Esophagus muscularis mucosa (tissue), 4 donors: ENCODE data around the gene OTOG. TPM values are rescaled to one million over a fixed set of nuclear protein-coding genes. Genes with fewer than 3 reads are reported as not detected.

Experiments used
- DNase-seq: peaks from one replicate; pipeline ENCODE4 v3.0.0-alpha.2; 2017; ENCODE audit errors: extremely low spot score
- H3K27ac ChIP-seq, 4 donors: fragments of 200-600 bp; sonication (generic); replicated peaks in 1 of 4; 1 replicate in 3 of 4; 2 replicates in 1 of 4; pipeline ENCODE4 v1.5.1; 2016 to 2019; ENCODE audit warnings: mild to moderate bottlenecking in 1 of 4
- H3K27me3 ChIP-seq, 4 donors: fragments of 200-600 bp; sonication (generic); one replicate each; pipeline versions ENCODE4 v1.5.1 to v1.6.0; 2016 to 2019
- H3K36me3 ChIP-seq, 4 donors: fragments of 200-600 bp; sonication (generic); one replicate each; pipeline ENCODE4 v1.5.1; 2016 to 2019
- H3K4me1 ChIP-seq, 4 donors: fragments of 200-600 bp; sonication (generic); one replicate each; pipeline ENCODE4 v1.5.1; 2016 to 2019
- H3K4me3 ChIP-seq, 4 donors: fragments of 200-600 bp; sonication (generic); 1 replicate in 2 of 4; 2 replicates in 2 of 4; pipeline ENCODE4 v1.5.1; 2016 to 2019; ENCODE audit warnings: mild to moderate bottlenecking in 4 of 4, moderate library complexity in 1 of 4
- H3K9me3 ChIP-seq, 4 donors: fragments of 200-600 bp; sonication (generic); 1 replicate in 3 of 4; 2 replicates in 1 of 4; pipeline ENCODE4 v1.5.1; 2016 to 2019
- EP300 ChIP-seq: sonication (generic); formaldehyde crosslinking; IDR thresholded peaks from one replicate; pipeline ENCODE4 v1.6.1; 2017; ENCODE audit warnings: antibody characterized with exemption
- POLR2A ChIP-seq: fragments of 450-650 bp; IDR thresholded peaks from one replicate; pipeline ENCODE4 v1.6.1; 2017; ENCODE audit warnings: antibody characterized with exemption, moderate library complexity, mild to moderate bottlenecking, low read depth
- POLR2AphosphoS5 ChIP-seq, 2 donors: sonication (generic); formaldehyde crosslinking; IDR thresholded peaks; one replicate each; pipeline ENCODE4 v1.6.1; 2017; ENCODE audit warnings: antibody characterized with exemption in 2 of 2
- WGBS: methylation state at CpG from one replicate; pipeline ENCODE4 v1.1.5; 2018; 5-methylcytosine and 5-hydroxymethylcytosine counted together
- intact Hi-C: fragments of 100-400 bp; cut with DNase I; formaldehyde crosslinking; loops from one replicate; pipeline ENCODE4 v1.15.1; 2023
- total RNA-seq, 4 donors: library from RNA; depleted of rRNA; stranded (reverse); fragments of >200 nt; gene quantifications; one replicate each; pipeline versions ENCODE4 v1.1.0 to v1.2.1, GENCODE V29; 2016
- TF ChIP-seq, protein P1 (sequence below), 3 experiments: fragments of 200-600 bp in 2 of 3; fragments of 450-650 bp in 1 of 3; sonication (generic) in 2 of 3; IDR thresholded peaks; one replicate each; pipeline ENCODE4 v1.5.1; 2017 to 2019; ENCODE audit warnings: antibody characterized with exemption in 3 of 3, mild to moderate bottlenecking in 2 of 3, moderate library complexity in 1 of 3

OTOG gene, protein sequence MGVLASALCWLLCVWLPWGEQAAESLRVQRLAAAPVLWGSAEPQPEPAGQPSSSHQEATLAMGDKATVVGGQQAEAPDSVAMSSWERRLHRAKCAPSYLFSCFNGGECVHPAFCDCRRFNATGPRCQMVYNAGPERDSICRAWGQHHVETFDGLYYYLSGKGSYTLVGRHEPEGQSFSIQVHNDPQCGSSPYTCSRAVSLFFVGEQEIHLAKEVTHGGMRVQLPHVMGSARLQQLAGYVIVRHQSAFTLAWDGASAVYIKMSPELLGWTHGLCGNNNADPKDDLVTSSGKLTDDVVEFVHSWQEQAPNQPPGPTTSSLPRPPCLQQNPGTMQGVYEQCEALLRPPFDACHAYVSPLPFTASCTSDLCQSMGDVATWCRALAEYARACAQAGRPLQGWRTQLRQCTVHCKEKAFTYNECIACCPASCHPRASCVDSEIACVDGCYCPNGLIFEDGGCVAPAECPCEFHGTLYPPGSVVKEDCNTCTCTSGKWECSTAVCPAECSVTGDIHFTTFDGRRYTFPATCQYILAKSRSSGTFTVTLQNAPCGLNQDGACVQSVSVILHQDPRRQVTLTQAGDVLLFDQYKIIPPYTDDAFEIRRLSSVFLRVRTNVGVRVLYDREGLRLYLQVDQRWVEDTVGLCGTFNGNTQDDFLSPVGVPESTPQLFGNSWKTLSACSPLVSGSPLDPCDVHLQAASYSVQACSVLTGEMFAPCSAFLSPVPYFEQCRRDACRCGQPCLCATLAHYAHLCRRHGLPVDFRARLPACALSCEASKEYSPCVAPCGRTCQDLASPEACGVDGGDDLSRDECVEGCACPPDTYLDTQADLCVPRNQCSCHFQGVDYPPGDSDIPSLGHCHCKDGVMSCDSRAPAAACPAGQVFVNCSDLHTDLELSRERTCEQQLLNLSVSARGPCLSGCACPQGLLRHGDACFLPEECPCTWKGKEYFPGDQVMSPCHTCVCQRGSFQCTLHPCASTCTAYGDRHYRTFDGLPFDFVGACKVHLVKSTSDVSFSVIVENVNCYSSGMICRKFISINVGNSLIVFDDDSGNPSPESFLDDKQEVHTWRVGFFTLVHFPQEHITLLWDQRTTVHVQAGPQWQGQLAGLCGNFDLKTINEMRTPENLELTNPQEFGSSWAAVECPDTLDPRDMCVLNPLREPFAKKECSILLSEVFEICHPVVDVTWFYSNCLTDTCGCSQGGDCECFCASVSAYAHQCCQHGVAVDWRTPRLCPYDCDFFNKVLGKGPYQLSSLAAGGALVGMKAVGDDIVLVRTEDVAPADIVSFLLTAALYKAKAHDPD (N-terminal part only)
- total RNA-seq, result not detected

DNA sequence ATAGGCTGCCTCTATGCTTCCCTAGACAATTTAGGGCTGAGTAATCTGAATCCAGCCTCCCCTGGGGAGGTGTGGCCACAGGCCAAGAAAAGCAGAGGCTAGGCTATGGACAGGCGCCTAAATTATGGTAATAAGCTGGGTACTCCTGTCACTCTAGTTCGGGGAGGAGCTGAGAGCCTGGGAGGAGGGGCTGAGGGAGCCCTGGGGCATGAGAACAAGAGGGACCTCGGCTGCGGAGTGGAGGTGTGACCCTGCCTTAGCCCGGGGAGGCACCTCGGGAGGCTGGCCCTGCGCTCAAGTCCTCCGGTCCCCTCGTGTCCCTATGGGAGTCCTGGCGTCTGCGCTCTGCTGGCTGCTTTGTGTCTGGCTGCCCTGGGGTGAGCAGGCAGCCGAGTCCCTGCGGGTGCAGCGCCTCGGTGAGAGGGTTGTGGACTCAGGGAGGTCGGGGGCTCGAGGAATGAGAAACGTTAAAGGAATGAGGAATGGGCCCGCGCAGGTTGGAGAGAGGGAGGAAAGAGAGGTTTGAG lies at the start of gene OTOG:
TSS of gene OTOG (plus strand) at position 209 of the 527 bp plus-strand sequence. CDS start at position 323, 114 bp downstream.
- H3K27me3 ChIP-seq, result peaks cover 0 to 72% (median 8%) of the 10 kb centered on the region in 4 donors
- H3K9me3 ChIP-seq, result no peaks in the 10 kb centered on the region
- TF ChIP-seq POLR2A (no peak), POLR2AphosphoS5 (IDR thresholded peaks at IDR 0.05) (no peak), EP300 (no peak)
- TF ChIP-seq, protein P1, sequence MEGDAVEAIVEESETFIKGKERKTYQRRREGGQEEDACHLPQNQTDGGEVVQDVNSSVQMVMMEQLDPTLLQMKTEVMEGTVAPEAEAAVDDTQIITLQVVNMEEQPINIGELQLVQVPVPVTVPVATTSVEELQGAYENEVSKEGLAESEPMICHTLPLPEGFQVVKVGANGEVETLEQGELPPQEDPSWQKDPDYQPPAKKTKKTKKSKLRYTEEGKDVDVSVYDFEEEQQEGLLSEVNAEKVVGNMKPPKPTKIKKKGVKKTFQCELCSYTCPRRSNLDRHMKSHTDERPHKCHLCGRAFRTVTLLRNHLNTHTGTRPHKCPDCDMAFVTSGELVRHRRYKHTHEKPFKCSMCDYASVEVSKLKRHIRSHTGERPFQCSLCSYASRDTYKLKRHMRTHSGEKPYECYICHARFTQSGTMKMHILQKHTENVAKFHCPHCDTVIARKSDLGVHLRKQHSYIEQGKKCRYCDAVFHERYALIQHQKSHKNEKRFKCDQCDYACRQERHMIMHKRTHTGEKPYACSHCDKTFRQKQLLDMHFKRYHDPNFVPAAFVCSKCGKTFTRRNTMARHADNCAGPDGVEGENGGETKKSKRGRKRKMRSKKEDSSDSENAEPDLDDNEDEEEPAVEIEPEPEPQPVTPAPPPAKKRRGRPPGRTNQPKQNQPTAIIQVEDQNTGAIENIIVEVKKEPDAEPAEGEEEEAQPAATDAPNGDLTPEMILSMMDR (IDR thresholded peaks at IDR 0.05), result no peak
- no peaks in the 10 kb centered on the region for H3K36me3 ChIP-seq
- no peak for DNase-seq
- WGBS, result 16% methylated on average over 20 of the region's 20 CpGs
- intact Hi-C loops, result no loop called here
- no peak within 1 kb of the TSS for H3K27ac ChIP-seq
- H3K4me1 ChIP-seq, result peaks cover 3 to 9% (median 8%) of the 10 kb centered on the region in 4 donors
- H3K4me3 ChIP-seq, result no peak within 1 kb of the TSS

DNA sequence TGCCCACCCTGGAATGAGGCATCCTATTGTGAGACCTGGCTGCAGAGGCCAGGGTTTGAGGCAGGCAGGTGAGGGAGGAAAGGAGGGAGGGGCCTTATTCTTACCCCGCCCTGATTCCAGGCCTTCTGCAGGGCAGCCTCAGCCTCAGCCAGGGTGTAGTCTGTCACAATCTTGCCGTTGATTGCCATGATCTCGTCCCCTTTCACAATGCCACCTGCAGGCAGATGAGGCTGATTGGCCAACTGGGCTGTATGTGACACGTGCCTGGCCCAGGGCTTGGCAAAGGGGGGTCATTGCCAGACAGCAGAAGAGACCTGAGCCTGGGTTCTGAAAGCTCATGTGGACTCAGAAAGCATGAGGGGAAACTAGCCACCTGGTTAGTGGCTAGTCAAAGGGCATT lies 49.0 kb upstream of the OTOG start:
- intact Hi-C loops, result no loop called here
- H3K4me3 ChIP-seq, result no peak overlapping the region
- H3K9me3 ChIP-seq, result no peaks in the 10 kb centered on the region
- WGBS, result 63% methylated on average over 3 of the region's 4 CpGs
- H3K4me1 ChIP-seq, result no peaks in the 10 kb centered on the region
- no peak for TF ChIP-seq POLR2A
- TF ChIP-seq EP300, result no peak
- no peaks in the 10 kb centered on the region for H3K36me3 ChIP-seq
- H3K27ac ChIP-seq, result no peak overlapping the region
- no peak for DNase-seq
- H3K27me3 ChIP-seq, result peaks cover 0 to 11% (median 0%) of the 10 kb centered on the region in 4 donors

DNA sequence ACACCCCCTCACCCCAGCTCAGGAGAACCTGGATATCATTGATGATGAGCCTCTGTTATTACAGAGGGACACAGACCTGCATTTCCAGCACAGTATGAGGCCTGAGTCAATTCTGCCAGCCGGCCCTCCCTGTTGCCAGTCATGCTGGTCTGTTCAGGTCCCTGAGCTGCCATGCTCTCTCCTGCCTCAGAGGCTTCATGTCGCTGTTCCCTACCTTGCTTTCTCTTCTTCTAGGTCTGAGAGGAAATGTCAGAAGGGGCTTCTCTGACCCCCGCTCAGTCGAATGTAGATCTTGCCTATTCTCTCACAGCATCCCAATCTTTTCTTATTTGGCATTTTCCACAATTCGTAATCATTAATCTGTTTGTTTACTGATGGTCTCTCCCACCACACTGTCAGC lies 48.6 kb upstream of the OTOG start:
- Histone ChIP-seq H3K27ac (no peak overlapping the region), H3K27me3 (peaks cover 0 to 9% (median 0%) of the 10 kb centered on the region in 4 donors), H3K9me3 (no peaks in the 10 kb centered on the region), H3K4me3 (no peak overlapping the region), H3K4me1 (no peaks in the 10 kb centered on the region), H3K36me3 (no peaks in the 10 kb centered on the region)
- intact Hi-C loops, result no loop called here
- DNase-seq, result no peak
- WGBS, result 80% methylated on average over 5 of the region's 5 CpGs
- TF ChIP-seq, protein P1 (IDR thresholded peaks at IDR 0.05), result no peak
- no peak for TF ChIP-seq POLR2A
- no peak for TF ChIP-seq POLR2AphosphoS5 (IDR thresholded peaks at IDR 0.05)
- no peak for TF ChIP-seq EP300

DNA sequence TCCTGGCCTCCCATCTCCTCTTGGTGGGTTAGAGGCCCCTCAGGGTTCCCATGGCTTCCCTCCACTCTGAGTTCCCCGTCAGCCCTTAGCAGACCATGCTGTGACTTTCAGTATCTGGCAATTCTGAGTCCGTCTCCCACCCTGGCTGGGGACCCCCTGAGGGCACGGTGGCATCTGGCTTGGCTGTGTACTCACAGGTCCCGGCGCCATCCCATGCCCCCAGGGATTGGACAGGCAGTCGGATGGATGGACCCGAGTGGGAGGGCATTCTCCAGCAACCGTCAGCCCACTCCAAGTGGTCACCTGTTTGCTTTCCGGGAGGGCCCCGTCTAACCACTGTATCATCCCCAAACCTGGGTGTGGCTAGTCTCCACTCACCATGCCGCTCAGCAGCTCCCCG lies 46.4 kb upstream of the OTOG start:
- Histone ChIP-seq H3K4me1 (peaks cover 0 to 4% (median 0%) of the 10 kb centered on the region in 4 donors), H3K9me3 (no peaks in the 10 kb centered on the region), H3K27ac (no peak overlapping the region), H3K36me3 (no peaks in the 10 kb centered on the region), H3K4me3 (no peak overlapping the region), H3K27me3 (peaks cover 0 to 9% (median 0%) of the 10 kb centered on the region in 4 donors)
- 92% methylated on average over 4 of the region's 12 CpGs for WGBS
- DNase-seq, result no peak
- TF ChIP-seq POLR2A (no peak), POLR2AphosphoS5 (IDR thresholded peaks at IDR 0.05) (no peak), EP300 (no peak)
- TF ChIP-seq, protein P1 (IDR thresholded peaks at IDR 0.05), result no peak
- intact Hi-C loops, result loop anchor here (5.0 kb wide), 1 partner anchor 268 kb away; no protein-coding TSS in a partner anchor
